Ovary (tissue), 9 donors: ENCODE results near the gene ENPP6. TPM values are rescaled to one million over a fixed set of nuclear protein-coding genes. Genes with fewer than 3 reads are reported as not detected.

Source experiments
- DNase-seq, 5 donors: peaks; one replicate each; pipeline ENCODE4 v3.0.0-alpha.2; 2019 to 2020
- H3K27ac ChIP-seq, 2 donors: fragments of 200-600 bp; one replicate each; pipeline versions ENCODE4 v1.5.1 to v1.8.0; 2019 to 2022
- H3K27me3 ChIP-seq: fragments of 200-600 bp; one replicate; pipeline ENCODE4 v1.8.0; 2022
- H3K36me3 ChIP-seq: fragments of 200-600 bp; sonication (generic); one replicate; pipeline ENCODE4 v1.5.1; 2019
- H3K4me1 ChIP-seq: one replicate; pipeline ENCODE4 v1.8.1; 2013; ENCODE audit warnings: mild to moderate bottlenecking, moderate library complexity; ENCODE audit not compliant: insufficient read depth
- H3K4me3 ChIP-seq: fragments of 200-600 bp; sonication (generic); one replicate; pipeline ENCODE4 v1.5.1; 2017
- H3K9me3 ChIP-seq, 2 donors: fragments of 200-600 bp in 1 of 2; sonication (generic) in 1 of 2; one replicate each; pipeline versions ENCODE4 v1.5.1 to v1.8.1; 2013 to 2019; ENCODE audit warnings: mild to moderate bottlenecking in 1 of 2, moderate library complexity in 1 of 2
- EP300 ChIP-seq: sonication (generic); formaldehyde crosslinking; IDR thresholded peaks from one replicate; pipeline ENCODE4 v1.6.1; 2017; ENCODE audit warnings: antibody characterized with exemption
- POLR2A ChIP-seq: fragments of 450-650 bp; IDR thresholded peaks from one replicate; pipeline ENCODE4 v1.6.1; 2017; ENCODE audit warnings: antibody characterized with exemption, mild to moderate bottlenecking, moderate library complexity
- whole genome bisulfite sequencing, 3 donors: extraction: QIAGEN DNeasy Blood & Tissue Kit in 1 of 3; methylation state at CpG; one replicate each; pipeline versions ENCODE4 v1.1.5 to v1.1.7; 2013 to 2017; 5-methylcytosine and 5-hydroxymethylcytosine counted together
- intact Hi-C, 4 donors: fragments of 100-400 bp; cut with DNase I; formaldehyde crosslinking; loops; one replicate each; pipeline versions ENCODE4 v1.11.0 to v1.15.1; 2022 to 2023
- polyA plus RNA-seq, 2 donors: library from polyadenylated mRNA; stranded (reverse); fragments of 200-250 nt in 1 of 2; fragments of 350-450 nt in 1 of 2; fragmentation: Illumina TruSeq in 1 of 2; extraction: RNeasy Lipid Tissue Mini Kit (QIAGEN cat#74804) in 1 of 2; gene quantifications; one replicate each; pipeline ENCODE4 v1.2.3, GENCODE V29; 2013 to 2014
- total RNA-seq, 7 donors: library from RNA; depleted of rRNA in 2 of 7; stranded (reverse); fragments of >200 nt in 2 of 7; fragmentation: NEBNext Ultra II Directional in 3 of 7; extraction: Animal tissue kit (Norgen Biotek cat#: 25700) in 3 of 7; gene quantifications; one replicate each; pipeline versions ENCODE4 v1.1.0 to v1.2.4, GENCODE V29; 2016 to 2023
- TF ChIP-seq, protein P1 (sequence below), 3 donors: fragments of 450-650 bp in 2 of 3; fragments of 200-600 bp in 1 of 3; IDR thresholded peaks; one replicate each; pipeline versions ENCODE4 v1.5.1 to v1.8.0; 2016 to 2022; ENCODE audit warnings: antibody characterized with exemption in 3 of 3, mild to moderate bottlenecking in 1 of 3
- donor health status: DM: no; HTN: no; CAD: no; lungs with moderate emphysema.
- donor health status: DM: no; HTN: no; CAD: no.
- donor health status: Bipolar disorder and iron deficiency.
- donor health status: DM: yes; HTN: yes; CAD: no.
- donor health status: DM: no; HTN: no; CAD: no.
- donor health status: DM: yes; HTN: yes; CAD: no.

Gene ENPP6
- total and polyA plus RNA-seq, 9 donors = 1.7 to 20.8 (median 9.4) TPM

DNA sequence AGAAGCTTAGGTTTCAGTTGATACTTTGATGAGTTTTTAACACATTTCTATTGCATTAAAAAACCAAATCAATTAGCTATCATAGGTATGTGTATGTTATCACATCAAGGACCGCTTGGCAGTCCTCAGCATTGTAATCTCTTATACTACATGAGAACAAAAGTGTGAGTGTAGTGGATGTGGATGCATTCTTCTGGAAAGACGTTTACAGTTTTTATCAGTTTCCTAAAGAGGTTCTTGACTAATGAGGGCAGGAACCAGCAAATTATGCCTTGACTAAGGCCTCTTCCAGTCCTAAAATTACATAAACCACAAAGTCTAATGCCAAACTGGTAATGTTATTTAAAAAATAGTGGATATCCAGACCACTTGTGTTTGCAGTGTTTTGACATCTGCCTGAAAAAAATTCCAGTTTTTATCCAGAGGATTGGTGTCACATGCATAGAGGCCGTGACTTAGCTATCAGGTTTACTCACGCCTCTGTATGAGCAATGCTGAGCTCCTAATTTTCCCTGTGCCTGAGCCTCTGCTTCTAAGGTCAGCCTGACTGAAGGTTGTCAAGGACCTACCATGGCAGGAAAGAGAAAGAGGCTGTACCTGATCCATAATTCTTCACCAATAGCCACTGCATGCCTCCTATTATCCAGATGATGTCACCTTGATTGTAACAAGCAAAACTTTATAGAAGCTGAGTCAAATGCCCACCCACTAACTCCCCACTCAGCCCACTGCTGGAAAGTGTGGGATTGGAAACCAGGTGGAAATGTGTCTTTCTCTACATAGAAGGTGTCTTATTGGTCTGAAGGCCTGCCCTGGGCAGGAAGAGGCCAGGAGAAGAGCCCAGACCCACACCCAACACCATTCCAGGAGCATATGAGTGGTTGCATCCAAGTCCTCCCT lies 68.7 kb downstream of the ENPP6 start:
- Histone ChIP-seq H3K9me3 (no peaks in the 10 kb centered on the region), H3K36me3 (no peaks in the 10 kb centered on the region), H3K27ac (no peak overlapping the region), H3K4me1 (peaks cover 8% of the 10 kb centered on the region), H3K4me3 (no peak overlapping the region), H3K27me3 (no peaks in the 10 kb centered on the region)
- 12 to 22% (median 18%) methylated on average over 4 of the region's 4 CpGs for WGBS, 3 donors
- no peak for DNase-seq
- TF ChIP-seq EP300 (no peak), POLR2A (no peak)
- TF ChIP-seq, protein P1, sequence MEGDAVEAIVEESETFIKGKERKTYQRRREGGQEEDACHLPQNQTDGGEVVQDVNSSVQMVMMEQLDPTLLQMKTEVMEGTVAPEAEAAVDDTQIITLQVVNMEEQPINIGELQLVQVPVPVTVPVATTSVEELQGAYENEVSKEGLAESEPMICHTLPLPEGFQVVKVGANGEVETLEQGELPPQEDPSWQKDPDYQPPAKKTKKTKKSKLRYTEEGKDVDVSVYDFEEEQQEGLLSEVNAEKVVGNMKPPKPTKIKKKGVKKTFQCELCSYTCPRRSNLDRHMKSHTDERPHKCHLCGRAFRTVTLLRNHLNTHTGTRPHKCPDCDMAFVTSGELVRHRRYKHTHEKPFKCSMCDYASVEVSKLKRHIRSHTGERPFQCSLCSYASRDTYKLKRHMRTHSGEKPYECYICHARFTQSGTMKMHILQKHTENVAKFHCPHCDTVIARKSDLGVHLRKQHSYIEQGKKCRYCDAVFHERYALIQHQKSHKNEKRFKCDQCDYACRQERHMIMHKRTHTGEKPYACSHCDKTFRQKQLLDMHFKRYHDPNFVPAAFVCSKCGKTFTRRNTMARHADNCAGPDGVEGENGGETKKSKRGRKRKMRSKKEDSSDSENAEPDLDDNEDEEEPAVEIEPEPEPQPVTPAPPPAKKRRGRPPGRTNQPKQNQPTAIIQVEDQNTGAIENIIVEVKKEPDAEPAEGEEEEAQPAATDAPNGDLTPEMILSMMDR (IDR thresholded peaks at IDR 0.05) = no peak
- intact Hi-C loops = no loop called here

DNA sequence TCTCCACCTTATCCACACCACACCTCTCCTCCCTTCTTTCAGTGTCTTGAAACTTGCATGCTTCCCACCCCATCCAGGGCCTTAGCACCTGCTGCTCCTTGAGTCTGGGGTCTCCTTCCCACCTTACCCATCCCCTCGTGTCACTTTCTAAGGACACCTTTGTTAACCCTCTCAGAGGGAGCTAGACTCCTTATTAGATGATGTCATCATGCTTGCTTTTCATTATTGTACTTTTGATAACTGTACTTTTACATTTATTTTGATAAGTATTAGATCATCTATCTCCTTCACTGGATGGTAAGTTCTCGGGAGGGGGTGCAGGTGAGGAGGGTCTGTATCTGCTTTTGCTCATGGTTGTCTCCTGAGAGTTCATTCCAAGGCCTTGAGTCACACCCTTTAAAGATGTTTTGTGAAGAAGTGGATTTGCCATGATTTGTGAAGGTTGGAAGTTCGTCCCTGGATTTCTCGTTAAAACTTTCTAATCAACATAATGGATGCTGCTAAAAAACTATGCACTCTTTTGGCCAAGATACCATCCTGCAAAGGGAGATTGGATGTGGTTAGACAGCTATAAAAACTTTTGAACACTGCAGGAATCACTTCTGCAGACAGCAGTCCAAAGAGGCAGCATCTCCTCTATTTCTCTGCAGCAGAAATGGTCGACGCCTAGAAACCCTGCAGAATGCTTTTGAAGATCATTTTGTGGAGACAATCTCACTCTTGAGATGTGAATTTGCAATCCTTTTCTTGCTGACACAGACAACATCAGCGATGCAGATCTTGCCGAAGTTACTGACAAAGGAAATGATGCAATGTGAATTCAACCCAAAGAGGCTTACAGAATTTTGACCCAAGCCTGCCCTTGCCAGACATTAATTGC lies 69.6 kb downstream of the ENPP6 start:
- WGBS, 3 donors = 44 to 53% (median 46%) methylated on average over 8 of the region's 8 CpGs
- no peaks in the 10 kb centered on the region for H3K36me3 ChIP-seq
- no peaks in the 10 kb centered on the region for H3K27me3 ChIP-seq
- TF ChIP-seq, protein P1 (IDR thresholded peaks at IDR 0.05) = no peak
- TF ChIP-seq POLR2A (no peak), EP300 (no peak)
- no peak overlapping the region for H3K4me3 ChIP-seq
- no peak overlapping the region for H3K27ac ChIP-seq
- peaks cover 5% of the 10 kb centered on the region for H3K4me1 ChIP-seq
- intact Hi-C loops = no loop called here
- DNase-seq = no peak
- H3K9me3 ChIP-seq = no peaks in the 10 kb centered on the region

DNA sequence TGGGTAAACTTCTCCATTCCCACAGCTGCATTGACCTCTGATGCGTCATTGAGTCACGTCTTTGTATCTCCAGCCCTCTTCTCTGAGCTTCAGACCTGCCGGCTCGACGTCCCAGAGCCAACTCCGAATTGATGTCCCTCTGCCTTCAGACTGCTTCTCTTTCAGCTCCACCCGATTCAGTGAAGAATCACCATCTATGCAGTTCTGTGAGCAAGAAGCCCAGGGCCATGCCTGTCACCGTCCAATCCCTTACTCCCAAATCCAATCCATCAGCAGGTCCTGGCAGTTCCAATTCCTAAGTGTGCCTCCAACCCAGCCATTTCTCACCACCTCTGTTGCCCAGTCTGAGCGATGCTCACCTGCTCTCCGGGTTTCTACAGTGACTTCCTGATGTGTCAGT lies 70.7 kb downstream of the ENPP6 start:
- Histone ChIP-seq H3K4me1 (peaks cover 5% of the 10 kb centered on the region), H3K36me3 (no peaks in the 10 kb centered on the region), H3K27me3 (no peaks in the 10 kb centered on the region), H3K27ac (no peak overlapping the region), H3K9me3 (no peaks in the 10 kb centered on the region), H3K4me3 (no peak overlapping the region)
- DNase-seq = no peak
- 86 to 87% (median 87%) methylated on average over 10 of the region's 10 CpGs for WGBS, 3 donors
- intact Hi-C loops = no loop called here
- TF ChIP-seq, protein P1 (IDR thresholded peaks at IDR 0.05) = no peak
- TF ChIP-seq POLR2A (no peak), EP300 (no peak)

DNA sequence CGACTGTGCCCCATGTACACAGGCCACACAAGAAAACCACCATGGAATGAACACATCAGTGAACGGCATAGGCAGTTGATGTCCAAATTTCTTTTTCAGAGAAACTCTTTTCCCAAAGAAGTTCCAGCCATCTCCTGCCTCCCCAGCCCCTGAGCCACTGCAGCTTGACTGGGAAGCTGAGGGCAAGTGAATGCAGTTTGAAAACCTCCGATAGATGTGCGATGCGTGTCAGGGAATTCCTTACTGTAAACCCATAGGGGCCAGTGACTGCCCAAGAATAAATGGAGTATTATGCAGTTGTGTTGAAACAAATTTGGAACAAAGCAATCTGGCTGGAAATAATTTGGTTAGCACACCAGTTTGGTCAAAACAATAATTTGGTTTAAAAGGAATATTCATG lies 72.1 kb downstream of the ENPP6 start:
- WGBS, 3 donors = 91 to 97% (median 95%) methylated on average over 5 of the region's 5 CpGs

More for the DNA sequence above, 72.1 kb downstream of the ENPP6 start:
- Histone ChIP-seq H3K4me3 (no peak overlapping the region), H3K27ac (no peak overlapping the region), H3K36me3 (no peaks in the 10 kb centered on the region), H3K9me3 (no peaks in the 10 kb centered on the region), H3K4me1 (peaks cover 5% of the 10 kb centered on the region), H3K27me3 (no peaks in the 10 kb centered on the region)
- intact Hi-C loops = no loop called here
- DNase-seq = no peak
- TF ChIP-seq POLR2A = no peak
- TF ChIP-seq, protein P1 (IDR thresholded peaks at IDR 0.05) = no peak
- TF ChIP-seq EP300 = no peak
